ENCODE data around the gene HLX.

Gene HLX

GRCh38 chr1:220888417-220888986 is 9.3 kb downstream of the HLX start:
- no peak for TF ChIP-seq CTCF (IDR thresholded peaks at IDR 0.05; ENCODE audit: low read depth, low read length, missing control alignments)
- peaks cover 93% of the 10 kb centered on the region for H3K27me3 ChIP-seq (replicated peaks)

GRCh38 chr1:220889333-220889732 is 10.1 kb downstream of the HLX start:
- in situ Hi-C loops (cut with HindIII; ENCODE audit: low pct_ligation_motif_present, low sequenced_read_pairs): loop anchor here (25.0 kb wide), 1 partner anchor 548 kb away; no protein-coding TSS in a partner anchor
- Histone ChIP-seq H3K36me3 (replicated peaks) (no peaks in the 10 kb centered on the region), H3K4me3 (ENCODE audit: low read depth, low read length) (no peak overlapping the region), H3K27ac (no peak overlapping the region), H3K27me3 (replicated peaks) (peaks cover 94% of the 10 kb centered on the region)
- DNase-seq: no peak
- TF ChIP-seq CTCF (IDR thresholded peaks at IDR 0.05; ENCODE audit: low read depth, low read length, missing control alignments): no peak

More at GRCh38 chr1:220888417-220888986, 9.3 kb downstream of the HLX start:
- Histone ChIP-seq H3K27ac (no peak overlapping the region), H3K4me3 (ENCODE audit: low read depth, low read length) (no peak overlapping the region), H3K36me3 (replicated peaks) (no peaks in the 10 kb centered on the region)
- no peak for DNase-seq
- in situ Hi-C loops (cut with HindIII; ENCODE audit: low pct_ligation_motif_present, low sequenced_read_pairs): loop anchor here (25.0 kb wide), 1 partner anchor 549 kb away; no protein-coding TSS in a partner anchor

- in situ Hi-C loops (cut with HindIII; ENCODE audit: low pct_ligation_motif_present, low sequenced_read_pairs): loop anchor here (25.0 kb wide), 1 partner anchor 547 kb away; no protein-coding TSS in a partner anchor
- TF ChIP-seq CTCF (IDR thresholded peaks at IDR 0.05; ENCODE audit: low read depth, low read length, missing control alignments): no peak
- no peak for DNase-seq
- H3K36me3 ChIP-seq (replicated peaks): no peaks in the 10 kb centered on the region
- H3K4me3 ChIP-seq (ENCODE audit: low read depth, low read length): no peak overlapping the region
- peaks cover 96% of the 10 kb centered on the region for H3K27me3 ChIP-seq (replicated peaks)
- no peak overlapping the region for H3K27ac ChIP-seq
Measured at GRCh38 chr1:220889848-220890287, 10.6 kb downstream of the HLX start.

GRCh38 chr1:220890602-220891001 is 11.4 kb downstream of the HLX start:
- Histone ChIP-seq H3K4me3 (ENCODE audit: low read depth, low read length) (no peak overlapping the region), H3K36me3 (replicated peaks) (no peaks in the 10 kb centered on the region), H3K27me3 (replicated peaks) (peaks cover 96% of the 10 kb centered on the region), H3K27ac (no peak overlapping the region)
- TF ChIP-seq CTCF (IDR thresholded peaks at IDR 0.05; ENCODE audit: low read depth, low read length, missing control alignments): no peak
- DNase-seq: no peak
- in situ Hi-C loops (cut with HindIII; ENCODE audit: low pct_ligation_motif_present, low sequenced_read_pairs): loop anchor here (25.0 kb wide), 1 partner anchor 547 kb away; no protein-coding TSS in a partner anchor

GRCh38 chr1:220891224-220892085 is 12.2 kb downstream of the HLX start:
- in situ Hi-C loops (cut with HindIII; ENCODE audit: low pct_ligation_motif_present, low sequenced_read_pairs): loop anchor here (25.0 kb wide), 1 partner anchor 546 kb away; no protein-coding TSS in a partner anchor
- no peak overlapping the region for H3K27ac ChIP-seq
- no peaks in the 10 kb centered on the region for H3K36me3 ChIP-seq (replicated peaks)
- peaks cover 96% of the 10 kb centered on the region for H3K27me3 ChIP-seq (replicated peaks)
- H3K4me3 ChIP-seq (ENCODE audit: low read depth, low read length): no peak overlapping the region
- no peak for DNase-seq
- no peak for TF ChIP-seq CTCF (IDR thresholded peaks at IDR 0.05; ENCODE audit: low read depth, low read length, missing control alignments)

Data from brain microvascular endothelial cell (primary cell).